ENCODE results near the gene PEX16.

GRCh38 chr11:45924036-45924915 is 6.6 kb upstream of the PEX16 start:
- TF ChIP-seq CTCF (IDR thresholded peaks at IDR 0.05; ENCODE audit: low read length) (no peak), EZH2 (IDR thresholded peaks at IDR 0.05; ENCODE audit: borderline replicate concordance, low read length) (no peak)

Data from OCI-LY1 (cell line).